Activated CD4-positive, alpha-beta T cell treated with anti-CD3 and anti-CD28 coated beads, Interleukin-2, amount 10 ng/mL, durations not matched to agents 24 days and 14 days (primary cell): ENCODE results near the gene EPC1. TPM values are rescaled to one million over a fixed set of nuclear protein-coding genes. Genes with fewer than 3 reads are reported as not detected.
"Not testable (repeated sequence)": the region's sequence is repeated elsewhere in the genome, so short reads cannot be mapped to it uniquely, and the experiment has no call there.

Experiments
- DNase-seq: peaks from one replicate; pipeline ENCODE4 v3.0.0; 2022
- H3K27ac Mint-ChIP-seq: one replicate; pipeline ENCODE4 v1.8.0; 2022; ENCODE audit warnings: mild to moderate bottlenecking, mixed read lengths
- H3K27me3 Mint-ChIP-seq: one replicate; pipeline ENCODE4 v1.8.0; 2022; ENCODE audit warnings: mixed read lengths
- H3K36me3 Mint-ChIP-seq: one replicate; pipeline ENCODE4 v1.8.0; 2022; ENCODE audit warnings: low read depth, mild to moderate bottlenecking, mixed read lengths
- H3K4me1 Mint-ChIP-seq: one replicate; pipeline ENCODE4 v1.8.0; 2021; ENCODE audit warnings: mixed read lengths
- H3K4me3 Mint-ChIP-seq: one replicate; pipeline ENCODE4 v1.8.0; 2022; ENCODE audit warnings: mild to moderate bottlenecking, moderate library complexity, mixed read lengths
- H3K9me3 Mint-ChIP-seq: one replicate; pipeline ENCODE4 v1.8.0; 2021; ENCODE audit warnings: mixed read lengths
- intact Hi-C: fragments of 100-400 bp; cut with micrococcal nuclease; formaldehyde crosslinking; loops from one replicate; pipeline ENCODE4 v1.15.1; 2023
- total RNA-seq: library from RNA; stranded (reverse); gene quantifications from 2 replicates; pipeline ENCODE4 v1.2.3, GENCODE V29; 2022

EPC1 gene
- 32.3 and 34.3 TPM in 2 replicates for total RNA-seq

GRCh38 chr10:32346551-32347362 lies at the start of gene EPC1:
EPC1 (minus strand) TSS chr10:32347158; CDS start chr10:32346915, 243 bp downstream.
- H3K4me3 Mint-ChIP-seq, result peak within 1 kb of the TSS; percentile 90
- peaks cover 21% of the 10 kb centered on the region for H3K36me3 Mint-ChIP-seq
- H3K4me1 Mint-ChIP-seq, result peaks cover 38% of the 10 kb centered on the region
- intact Hi-C loops, result loop anchor here (1.0 to 10.0 kb wide), 9 partner anchors 14 to 422 kb away; partner anchors contain the start of genes ARHGAP12 and KIF5B
- peak within 1 kb of the TSS; percentile 99 for H3K27ac Mint-ChIP-seq
- no peaks in the 10 kb centered on the region for H3K9me3 Mint-ChIP-seq
- H3K27me3 Mint-ChIP-seq, result peaks cover 4% of the 10 kb centered on the region
- DNase-seq, result peak; percentile 96

GRCh38 chr10:32393911-32394310 lies 47.0 kb upstream of the EPC1 start:
- H3K4me1 Mint-ChIP-seq, result no peaks in the 10 kb centered on the region
- no peaks in the 10 kb centered on the region for H3K27me3 Mint-ChIP-seq
- no peak overlapping the region for H3K27ac Mint-ChIP-seq
- H3K36me3 Mint-ChIP-seq, result no peaks in the 10 kb centered on the region
- intact Hi-C loops, result no loop called here
- H3K4me3 Mint-ChIP-seq, result no peak overlapping the region
- no peak for DNase-seq
- H3K9me3 Mint-ChIP-seq, result peaks cover 5% of the 10 kb centered on the region

- DNase-seq, H3K27ac Mint-ChIP-seq, H3K27me3 Mint-ChIP-seq, H3K36me3 Mint-ChIP-seq, H3K4me3 Mint-ChIP-seq, intact Hi-C loops, H3K4me1 Mint-ChIP-seq: not testable (repeated sequence)
- H3K9me3 Mint-ChIP-seq, result peaks cover 10% of the 10 kb centered on the region
Observed at GRCh38 chr10:32392284-32392683, 45.3 kb upstream of the EPC1 start.

- peaks cover 10% of the 10 kb centered on the region for H3K9me3 Mint-ChIP-seq
- intact Hi-C loops, result no loop called here
- H3K4me1 Mint-ChIP-seq, result peaks cover 3% of the 10 kb centered on the region
Observed at GRCh38 chr10:32390193-32390592, 43.2 kb upstream of the EPC1 start.

GRCh38 chr10:32388258-32389027 lies 41.5 kb upstream of the EPC1 start:
- DNase-seq, result peak; percentile 30
- H3K4me1 Mint-ChIP-seq, result peaks cover 3% of the 10 kb centered on the region
- H3K4me3 Mint-ChIP-seq, result no peak overlapping the region
- no peaks in the 10 kb centered on the region for H3K27me3 Mint-ChIP-seq
- H3K36me3 Mint-ChIP-seq, result no peaks in the 10 kb centered on the region
- no peak overlapping the region for H3K27ac Mint-ChIP-seq
- intact Hi-C loops, result loop anchor here (2.0 kb wide), 1 partner anchor 50 kb away; no protein-coding TSS in a partner anchor
- peaks cover 10% of the 10 kb centered on the region for H3K9me3 Mint-ChIP-seq

More at GRCh38 chr10:32390193-32390592, 43.2 kb upstream of the EPC1 start:
- no peak for DNase-seq
- Mint-ChIP-seq H3K27me3 (no peaks in the 10 kb centered on the region), H3K36me3 (no peaks in the 10 kb centered on the region), H3K27ac (no peak overlapping the region), H3K4me3 (no peak overlapping the region)

- Mint-ChIP-seq H3K27ac (no peak overlapping the region), H3K4me3 (no peak overlapping the region)
- peak; percentile 40 for DNase-seq
Observed at GRCh38 chr10:32386623-32387260, 39.8 kb upstream of the EPC1 start.

GRCh38 chr10:32384171-32384570 lies 37.2 kb upstream of the EPC1 start:
- Mint-ChIP-seq H3K9me3 (peaks cover 6% of the 10 kb centered on the region), H3K4me1 (peaks cover 10% of the 10 kb centered on the region), H3K27ac (no peak overlapping the region), H3K4me3 (no peak overlapping the region), H3K27me3 (no peaks in the 10 kb centered on the region), H3K36me3 (no peaks in the 10 kb centered on the region)
- intact Hi-C loops, result no loop called here
- no peak for DNase-seq

More at GRCh38 chr10:32386623-32387260, 39.8 kb upstream of the EPC1 start:
- H3K36me3 Mint-ChIP-seq, result no peaks in the 10 kb centered on the region
- peaks cover 6% of the 10 kb centered on the region for H3K9me3 Mint-ChIP-seq
- intact Hi-C loops, result no loop called here
- H3K4me1 Mint-ChIP-seq, result peaks cover 4% of the 10 kb centered on the region
- no peaks in the 10 kb centered on the region for H3K27me3 Mint-ChIP-seq

- H3K4me3 Mint-ChIP-seq, result no peak overlapping the region
- H3K36me3 Mint-ChIP-seq, result no peaks in the 10 kb centered on the region
- intact Hi-C loops, result no loop called here
Observed at GRCh38 chr10:32381165-32381564, 34.2 kb upstream of the EPC1 start.

GRCh38 chr10:32379950-32380551 lies 33.1 kb upstream of the EPC1 start:
- Mint-ChIP-seq H3K4me3 (no peak overlapping the region), H3K27ac (no peak overlapping the region), H3K36me3 (peaks cover 3% of the 10 kb centered on the region), H3K4me1 (peaks cover 13% of the 10 kb centered on the region), H3K27me3 (no peaks in the 10 kb centered on the region), H3K9me3 (no peaks in the 10 kb centered on the region)
- DNase-seq, result peak; percentile 59
- intact Hi-C loops, result loop anchor here (2.0 to 10.0 kb wide), 4 partner anchors 455 to 757 kb away; partner anchors contain the start of genes ARHGAP12 and ITGB1

More at GRCh38 chr10:32381165-32381564, 34.2 kb upstream of the EPC1 start:
- H3K9me3 Mint-ChIP-seq, result no peaks in the 10 kb centered on the region
- no peak for DNase-seq
- H3K27ac Mint-ChIP-seq, result no peak overlapping the region
- H3K27me3 Mint-ChIP-seq, result no peaks in the 10 kb centered on the region
- peaks cover 9% of the 10 kb centered on the region for H3K4me1 Mint-ChIP-seq

GRCh38 chr10:32379318-32379949 lies 32.5 kb upstream of the EPC1 start:
- no peak overlapping the region for H3K27ac Mint-ChIP-seq
- H3K4me3 Mint-ChIP-seq, result no peak overlapping the region
- H3K9me3 Mint-ChIP-seq, result no peaks in the 10 kb centered on the region
- intact Hi-C loops, result loop anchor here (2.0 to 10.0 kb wide), 4 partner anchors 455 to 758 kb away; partner anchors contain the start of genes ARHGAP12 and ITGB1
- peaks cover 5% of the 10 kb centered on the region for H3K36me3 Mint-ChIP-seq
- H3K4me1 Mint-ChIP-seq, result peaks cover 15% of the 10 kb centered on the region
- peak; percentile 72 for DNase-seq
- no peaks in the 10 kb centered on the region for H3K27me3 Mint-ChIP-seq

GRCh38 chr10:32378363-32379317 lies 31.7 kb upstream of the EPC1 start:
- Mint-ChIP-seq H3K4me1 (peaks cover 18% of the 10 kb centered on the region), H3K9me3 (no peaks in the 10 kb centered on the region), H3K27me3 (no peaks in the 10 kb centered on the region), H3K4me3 (no peak overlapping the region), H3K27ac (no peak overlapping the region), H3K36me3 (peaks cover 11% of the 10 kb centered on the region)
- DNase-seq, result peak; percentile 97
- intact Hi-C loops, result loop anchor here (1.0 to 10.0 kb wide), 7 partner anchors 32 to 759 kb away; partner anchors contain the start of genes ARHGAP12, CCDC7 and ITGB1
